Left kidney (tissue), 8 donors: Measurements from ENCODE around the gene SCGB2A2. TPM values are rescaled to one million over a fixed set of nuclear protein-coding genes. Genes with fewer than 3 reads are reported as not detected.
A peak's percentile ranks its signal among the peaks of the same experiment; 100 is the strongest.

Source experiments
- DNase-seq: peaks from one replicate; pipeline ENCODE4 v3.0.0-alpha.2; 2013
- long read RNA-seq, 8 donors: transcript quantifications; one replicate each; lab custom pipeline, GENCODE V29; 2026
- polyA plus RNA-seq: library from polyadenylated mRNA; unstranded; fragments of 120-200 nt; gene quantifications from one replicate; pipeline ENCODE4 v1.2.1, GENCODE V29; 2013; ENCODE audit not compliant: insufficient read length

The SCGB2A2 gene
- not detected for polyA plus RNA-seq
- long read RNA-seq, donor 1: 0 reads
- long read RNA-seq, donor 2: 0 reads
- long read RNA-seq, donor 3: 0 reads
- long read RNA-seq, donor 4: 0 reads
- long read RNA-seq, donor 5: 0 reads
- long read RNA-seq, donor 6: 0 reads
- long read RNA-seq, donor 7: 0 reads
- long read RNA-seq, donor 8: 0 reads

- DNase-seq: no peak
These were observed at the start of gene SCGB2A2 for GRCh38 chr11:62269654-62270278. SCGB2A2 (plus strand) TSS chr11:62270158; CDS start chr11:62270217, 59 bp downstream.

- DNase-seq: no peak
These were observed 48.5 kb upstream of the SCGB2A2 start for GRCh38 chr11:62221498-62221897.

- DNase-seq: no peak
These were observed 46.9 kb upstream of the SCGB2A2 start for GRCh38 chr11:62223095-62223494.

- DNase-seq: no peak
These were observed 36.2 kb upstream of the SCGB2A2 start for GRCh38 chr11:62233730-62234129.

- no peak for DNase-seq
These were observed 33.8 kb upstream of the SCGB2A2 start for GRCh38 chr11:62236187-62236586.

- no peak for DNase-seq
These were observed 32.5 kb upstream of the SCGB2A2 start for GRCh38 chr11:62237499-62237898.

GRCh38 chr11:62238151-62238550 lies 31.8 kb upstream of the SCGB2A2 start:
- no peak for DNase-seq

GRCh38 chr11:62241095-62241494 lies 28.9 kb upstream of the SCGB2A2 start:
- DNase-seq: no peak

- peak; percentile 26 for DNase-seq
These were observed 27.9 kb upstream of the SCGB2A2 start, which contains the start of gene SCGB1D2 for GRCh38 chr11:62242021-62242420. SCGB1D2 (plus strand) TSS chr11:62242239; CDS start chr11:62242308, 69 bp downstream.

GRCh38 chr11:62245271-62245753 lies 24.6 kb upstream of the SCGB2A2 start:
- DNase-seq: peak; percentile 61

GRCh38 chr11:62251698-62252097 lies 18.3 kb upstream of the SCGB2A2 start:
- DNase-seq: no peak

- no peak for DNase-seq
These were observed 15.9 kb upstream of the SCGB2A2 start for GRCh38 chr11:62253999-62254542.

GRCh38 chr11:62256281-62256680 lies 13.7 kb upstream of the SCGB2A2 start:
- DNase-seq: no peak

- no peak for DNase-seq
These were observed 9.6 kb upstream of the SCGB2A2 start for GRCh38 chr11:62260261-62260953.

GRCh38 chr11:62264004-62264403 lies 6.0 kb upstream of the SCGB2A2 start:
- DNase-seq: no peak

- no peak for DNase-seq
These were observed 3.4 kb upstream of the SCGB2A2 start for GRCh38 chr11:62266558-62266957.

- no peak for DNase-seq
These were observed 2.9 kb upstream of the SCGB2A2 start for GRCh38 chr11:62267050-62267449.

GRCh38 chr11:62267576-62267975 lies 2.4 kb upstream of the SCGB2A2 start:
- no peak for DNase-seq

- no peak for DNase-seq
These were observed 3.3 kb downstream of the SCGB2A2 start for GRCh38 chr11:62273284-62273683.

GRCh38 chr11:62273789-62274275 lies 3.9 kb downstream of the SCGB2A2 start:
- no peak for DNase-seq

GRCh38 chr11:62280452-62280851 lies 10.5 kb downstream of the SCGB2A2 start:
- DNase-seq: no peak

- peak; percentile 65 for DNase-seq
These were observed 25.5 kb downstream of the SCGB2A2 start for GRCh38 chr11:62295504-62295903.

GRCh38 chr11:62298975-62299374 lies 29.0 kb downstream of the SCGB2A2 start, which contains the start of gene SCGB1D4:
SCGB1D4 (minus strand) TSS chr11:62299075; CDS start chr11:62299010, 65 bp downstream.
- DNase-seq: no peak
